Smooth muscle cell (in vitro differentiated cells): ENCODE results near the gene ELP4. TPM values are rescaled to one million over a fixed set of nuclear protein-coding genes. Genes with fewer than 3 reads are reported as not detected.

Experiments used
- DNase-seq: peaks from one replicate; lab custom pipeline; 2025; ENCODE audit not compliant: unreplicated experiment; lab: John Stamatoyannopoulos, UW
- H2AFZ ChIP-seq: fragments of 200-600 bp; sonication (generic); 2 replicates; pipeline ENCODE4 v1.6.0; 2016; ENCODE audit warnings: antibody characterized with exemption, low read depth, mild to moderate bottlenecking
- H3F3A ChIP-seq: fragments of 200-600 bp; sonication (generic); 2 replicates; pipeline ENCODE4 v1.6.0; 2017; ENCODE audit warnings: antibody characterized with exemption, low read depth
- H3K27ac ChIP-seq: fragments of 200-600 bp; sonication (generic); 2 replicates; pipeline ENCODE4 v1.5.1; 2016; ENCODE audit warnings: low read depth, mild to moderate bottlenecking
- H3K27me3 ChIP-seq: fragments of 200-600 bp; sonication (generic); 2 replicates; pipeline ENCODE4 v1.6.1; 2016; ENCODE audit warnings: low read depth, mild to moderate bottlenecking
- H3K36me3 ChIP-seq: fragments of 200-600 bp; sonication (generic); 2 replicates; pipeline ENCODE4 v1.5.1; 2016; ENCODE audit warnings: low read depth
- H3K4me1 ChIP-seq: fragments of 200-600 bp; sonication (generic); 2 replicates; pipeline ENCODE4 v1.5.1; 2016; ENCODE audit warnings: low read depth
- H3K4me2 ChIP-seq: fragments of 200-600 bp; sonication (generic); 2 replicates; pipeline ENCODE4 v1.6.0; 2016; ENCODE audit warnings: mild to moderate bottlenecking
- H3K4me3 ChIP-seq: fragments of 200-600 bp; sonication (generic); 2 replicates; pipeline ENCODE4 v1.5.1; 2016; ENCODE audit warnings: mild to moderate bottlenecking
- H3K79me2 ChIP-seq: fragments of 200-600 bp; sonication (generic); 2 replicates; pipeline ENCODE4 v1.6.0; 2016; ENCODE audit warnings: low read depth, mild to moderate bottlenecking
- H3K9ac ChIP-seq: fragments of 200-600 bp; sonication (generic); 2 replicates; pipeline ENCODE4 v1.6.0; 2016; ENCODE audit warnings: low read depth
- H3K9me3 ChIP-seq: fragments of 200-600 bp; sonication (generic); replicated peaks from 2 replicates; pipeline ENCODE4 v1.5.1; 2016; ENCODE audit warnings: low read depth
- H4K20me1 ChIP-seq: fragments of 200-600 bp; sonication (generic); 2 replicates; pipeline ENCODE4 v1.6.0; 2016; ENCODE audit warnings: low read depth
- CTCF ChIP-seq: fragments of 200-600 bp; sonication (generic); IDR thresholded peaks from 2 replicates; pipeline ENCODE4 v1.5.1; 2017; ENCODE audit warnings: borderline replicate concordance, mild to moderate bottlenecking, antibody characterized with exemption; ENCODE audit not compliant: insufficient read depth, poor library complexity, severe bottlenecking
- WGBS: methylation state at CpG from one replicate; pipeline ENCODE4 v1.1.7; 2016; ENCODE audit warnings: low lambda C conversion rate; 5-methylcytosine and 5-hydroxymethylcytosine counted together
- polyA plus RNA-seq: library from polyadenylated mRNA; unstranded; fragments of >200 nt; fragmentation: Nextera tagmentation; extraction: Ambion mirVana; gene quantifications from 2 replicates; pipeline ENCODE4 v1.2.1, GENCODE V29; 2016
- total RNA-seq: library from RNA; depleted of rRNA; stranded (reverse); fragments of >200 nt; gene quantifications from 2 replicates; pipeline ENCODE4 v1.2.3, GENCODE V29; 2014

Gene ELP4, protein sequence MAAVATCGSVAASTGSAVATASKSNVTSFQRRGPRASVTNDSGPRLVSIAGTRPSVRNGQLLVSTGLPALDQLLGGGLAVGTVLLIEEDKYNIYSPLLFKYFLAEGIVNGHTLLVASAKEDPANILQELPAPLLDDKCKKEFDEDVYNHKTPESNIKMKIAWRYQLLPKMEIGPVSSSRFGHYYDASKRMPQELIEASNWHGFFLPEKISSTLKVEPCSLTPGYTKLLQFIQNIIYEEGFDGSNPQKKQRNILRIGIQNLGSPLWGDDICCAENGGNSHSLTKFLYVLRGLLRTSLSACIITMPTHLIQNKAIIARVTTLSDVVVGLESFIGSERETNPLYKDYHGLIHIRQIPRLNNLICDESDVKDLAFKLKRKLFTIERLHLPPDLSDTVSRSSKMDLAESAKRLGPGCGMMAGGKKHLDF
- 26.4 and 28.4 TPM in 2 replicates for total RNA-seq
- 15.0 and 19.5 TPM in 2 replicates for polyA plus RNA-seq

DNA sequence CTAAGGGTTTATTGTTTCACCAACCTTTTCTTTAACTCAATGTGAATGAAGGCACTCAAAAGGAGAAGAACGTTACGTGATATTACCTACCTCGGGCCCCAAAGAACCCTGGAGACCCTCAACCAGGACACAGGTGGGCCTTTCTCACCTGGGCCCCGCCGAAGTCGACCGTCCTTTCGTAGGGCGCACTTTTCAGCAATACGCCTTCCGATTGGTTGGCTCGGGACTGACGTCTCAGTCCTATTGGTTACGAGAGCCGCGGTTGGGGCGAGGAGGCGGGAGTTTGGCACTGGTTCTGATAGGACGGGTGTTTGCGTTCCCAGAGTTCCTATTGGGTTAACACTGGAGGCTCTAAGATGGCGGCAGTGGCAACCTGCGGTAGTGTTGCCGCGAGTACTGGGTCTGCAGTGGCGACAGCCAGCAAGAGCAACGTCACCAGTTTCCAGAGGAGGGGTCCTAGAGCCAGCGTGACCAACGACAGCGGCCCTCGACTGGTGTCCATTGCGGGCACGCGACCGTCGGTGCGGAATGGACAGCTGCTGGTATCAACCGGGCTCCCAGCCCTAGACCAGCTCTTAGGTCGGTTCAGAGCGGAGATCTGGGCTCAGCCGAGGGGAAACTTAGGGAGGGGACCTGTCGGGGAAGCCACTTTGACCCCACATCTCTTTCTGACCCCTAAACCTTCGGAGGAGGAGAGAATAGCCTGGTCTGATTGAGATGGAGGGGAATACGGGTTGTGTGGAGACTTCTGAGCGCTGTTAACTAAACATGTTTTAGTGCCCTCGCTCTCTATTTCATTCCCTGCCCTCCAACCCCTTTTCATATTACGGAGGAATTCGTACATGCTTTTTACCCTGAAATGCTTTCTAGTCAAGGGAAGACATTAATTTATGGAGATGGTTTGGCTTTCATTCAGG, at the start of gene ELP4, which contains the start of gene IMMP1L:
Gene ELP4 (plus strand): TSS at position 339 of the 917 bp plus-strand sequence. CDS start 18 bp downstream, at position 357.
Gene IMMP1L (minus strand): TSS at position 194 of the 917 bp plus-strand sequence. CDS start 46,346 bp downstream, outside the sequence.
- DNase-seq: peak; percentile 71
- no peak for TF ChIP-seq CTCF
- no peaks in the 10 kb centered on the region for H3K9me3 ChIP-seq
- H3K27me3 ChIP-seq: no peaks in the 10 kb centered on the region
- no peaks in the 10 kb centered on the region for H4K20me1 ChIP-seq
- peaks cover 34% of the 10 kb centered on the region for H3K4me1 ChIP-seq
- no peaks in the 10 kb centered on the region for H3K36me3 ChIP-seq
- no peaks in the 10 kb centered on the region for H3F3A ChIP-seq
- H3K9ac ChIP-seq: peak within 1 kb of the TSS; percentile 89
- peak within 1 kb of the TSS; percentile 57 for H3K27ac ChIP-seq
- under 1% methylated on average over 47 of the region's 47 CpGs for WGBS
- H2AFZ ChIP-seq: peak within 1 kb of the TSS; percentile 99
- peak within 1 kb of the TSS; percentile 73 for H3K4me3 ChIP-seq
- peak within 1 kb of the TSS; percentile 95 for H3K4me2 ChIP-seq
- H3K79me2 ChIP-seq: peaks cover 61% of the 10 kb centered on the region

- H3K79me2 ChIP-seq: no peaks in the 10 kb centered on the region
- 77% methylated on average over 3 of the region's 3 CpGs for WGBS
- no peaks in the 10 kb centered on the region for H3K27me3 ChIP-seq
- H3K36me3 ChIP-seq: peaks cover 6% of the 10 kb centered on the region
- no peaks in the 10 kb centered on the region for H3F3A ChIP-seq
- peaks cover 7% of the 10 kb centered on the region for H3K9me3 ChIP-seq
- no peaks in the 10 kb centered on the region for H4K20me1 ChIP-seq
- no peak overlapping the region for H3K9ac ChIP-seq
- no peak overlapping the region for H3K27ac ChIP-seq
- H2AFZ ChIP-seq: no peak overlapping the region
- no peak overlapping the region for H3K4me3 ChIP-seq
- H3K4me1 ChIP-seq: no peaks in the 10 kb centered on the region
- H3K4me2 ChIP-seq: no peak overlapping the region
- no peak for DNase-seq
- TF ChIP-seq CTCF: no peak
Measured at GRCh38 chr11:31464436-31464835, 45.1 kb upstream of the ELP4 start.

DNA sequence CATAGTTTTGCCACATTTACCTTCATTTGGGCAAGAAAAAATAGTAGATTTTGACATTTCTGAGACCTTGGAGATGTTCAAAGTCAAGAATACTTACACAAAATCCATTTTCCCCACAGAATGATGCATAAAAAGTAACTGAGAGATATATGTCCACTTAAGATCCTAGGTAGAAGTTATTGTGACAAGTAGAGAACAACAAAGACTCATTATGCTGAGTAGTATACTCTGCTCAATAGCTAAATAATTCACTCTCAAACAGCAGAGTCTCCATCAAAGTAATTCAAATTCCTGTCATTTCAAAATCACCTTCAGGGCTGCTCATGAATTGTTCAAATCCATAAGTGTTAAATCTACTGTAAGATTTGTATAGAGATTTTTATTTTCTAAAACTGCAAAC, 35.5 kb upstream of the ELP4 start:
- Histone ChIP-seq H3K9me3 (no peaks in the 10 kb centered on the region), H4K20me1 (peaks cover 26% of the 10 kb centered on the region), H3K36me3 (no peaks in the 10 kb centered on the region), H3F3A (no peaks in the 10 kb centered on the region), H2AFZ (no peak overlapping the region), H3K79me2 (peaks cover 10% of the 10 kb centered on the region), H3K4me1 (peaks cover 4% of the 10 kb centered on the region), H3K9ac (no peak overlapping the region), H3K27ac (no peak overlapping the region), H3K27me3 (no peaks in the 10 kb centered on the region), H3K4me3 (no peak overlapping the region), H3K4me2 (no peak overlapping the region)
- DNase-seq: no peak
- TF ChIP-seq CTCF: no peak
